VCaP (cell line): ENCODE data around the gene FOXO1.

ENCODE experiments used
- H3K27ac ChIP-seq: fragments of 450-650 bp; 2 replicates; pipeline ENCODE4 v1.5.1; 2017
- TF ChIP-seq, protein P1 (sequence below): fragments of 450-650 bp; conservative IDR thresholded peaks from 2 replicates; pipeline ENCODE4 v1.5.1; 2017; ENCODE audit warnings: mild to moderate bottlenecking, moderate library complexity

FOXO1 gene

GRCh38 chr13:40514802-40515201 is 151.6 kb downstream of the FOXO1 start:
- TF ChIP-seq, protein P1, sequence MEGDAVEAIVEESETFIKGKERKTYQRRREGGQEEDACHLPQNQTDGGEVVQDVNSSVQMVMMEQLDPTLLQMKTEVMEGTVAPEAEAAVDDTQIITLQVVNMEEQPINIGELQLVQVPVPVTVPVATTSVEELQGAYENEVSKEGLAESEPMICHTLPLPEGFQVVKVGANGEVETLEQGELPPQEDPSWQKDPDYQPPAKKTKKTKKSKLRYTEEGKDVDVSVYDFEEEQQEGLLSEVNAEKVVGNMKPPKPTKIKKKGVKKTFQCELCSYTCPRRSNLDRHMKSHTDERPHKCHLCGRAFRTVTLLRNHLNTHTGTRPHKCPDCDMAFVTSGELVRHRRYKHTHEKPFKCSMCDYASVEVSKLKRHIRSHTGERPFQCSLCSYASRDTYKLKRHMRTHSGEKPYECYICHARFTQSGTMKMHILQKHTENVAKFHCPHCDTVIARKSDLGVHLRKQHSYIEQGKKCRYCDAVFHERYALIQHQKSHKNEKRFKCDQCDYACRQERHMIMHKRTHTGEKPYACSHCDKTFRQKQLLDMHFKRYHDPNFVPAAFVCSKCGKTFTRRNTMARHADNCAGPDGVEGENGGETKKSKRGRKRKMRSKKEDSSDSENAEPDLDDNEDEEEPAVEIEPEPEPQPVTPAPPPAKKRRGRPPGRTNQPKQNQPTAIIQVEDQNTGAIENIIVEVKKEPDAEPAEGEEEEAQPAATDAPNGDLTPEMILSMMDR, result no peak
- H3K27ac ChIP-seq, result no peak overlapping the region

- H3K27ac ChIP-seq, result no peak overlapping the region
- TF ChIP-seq, protein P1, result no peak
Observed at GRCh38 chr13:40509876-40510275, 156.6 kb downstream of the FOXO1 start.

- TF ChIP-seq, protein P1, result no peak
- H3K27ac ChIP-seq, result no peak overlapping the region
Observed at GRCh38 chr13:40508767-40509342, 157.6 kb downstream of the FOXO1 start.

GRCh38 chr13:40508127-40508526 is 158.3 kb downstream of the FOXO1 start:
- H3K27ac ChIP-seq, result no peak overlapping the region

DNA sequence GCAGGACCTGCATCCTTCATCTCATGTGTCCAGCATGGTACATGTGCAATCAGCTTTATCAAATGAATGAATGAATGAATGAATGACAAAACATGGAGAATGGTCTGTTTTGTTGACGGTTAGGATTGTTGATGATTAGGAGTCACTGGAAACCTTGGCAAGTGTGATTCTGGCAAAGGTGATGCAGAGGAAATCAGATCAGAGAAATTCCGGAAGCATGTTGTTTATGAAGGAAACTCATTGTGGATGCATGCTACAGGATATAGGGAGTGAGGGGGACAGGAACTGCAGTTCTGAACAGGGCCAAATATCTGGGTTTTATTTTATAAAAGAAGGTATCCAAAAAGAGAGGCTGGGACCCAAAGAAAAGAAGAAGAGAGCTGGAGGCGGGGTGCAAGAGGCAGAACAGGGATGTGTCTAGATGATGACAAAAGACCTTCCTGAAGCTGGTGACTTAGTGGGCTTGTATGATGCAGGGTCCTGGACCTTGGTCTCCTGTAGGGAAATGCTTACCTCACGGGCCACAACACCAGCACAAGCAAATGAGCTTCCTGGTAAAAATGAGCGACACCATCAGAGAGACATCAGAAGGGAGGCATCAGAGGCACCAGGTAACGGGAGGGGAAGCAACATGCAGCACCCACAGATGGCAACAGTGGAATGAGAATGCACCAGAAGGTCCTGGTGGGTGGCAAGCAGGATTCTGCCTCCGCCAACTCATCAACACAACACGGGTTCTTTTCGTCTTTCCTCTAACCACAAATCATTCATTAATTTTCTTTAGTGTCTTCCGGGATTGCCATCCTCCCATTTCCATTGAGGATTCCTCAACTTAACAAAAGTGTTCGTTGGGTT is 159.6 kb downstream of the FOXO1 start:
- TF ChIP-seq, protein P1, result no peak
- H3K27ac ChIP-seq, result no peak overlapping the region

More at GRCh38 chr13:40508127-40508526, 158.3 kb downstream of the FOXO1 start:
- TF ChIP-seq, protein P1, result no peak
